ENCODE measurements around the gene DIRAS2. TPM values are rescaled to one million over a fixed set of nuclear protein-coding genes. Genes with fewer than 3 reads are reported as not detected.

Gene DIRAS2
- polyA plus RNA-seq, 1 experiment, result not detected

- H3K27me3 ChIP-seq (ENCODE audit: control insufficient read depth, insufficient read depth, low read length), result no peaks in the 10 kb centered on the region
- POLR2A ChIA-PET, result no interaction called here
- CTCF ChIA-PET, result no interaction called here
Measured at GRCh38 chr9:90616806-90617205, 25.8 kb downstream of the DIRAS2 start.

GRCh38 chr9:90613502-90613901 is 29.1 kb downstream of the DIRAS2 start:
- Histone ChIP-seq H3K9me3 (ENCODE audit: control insufficient read depth, insufficient read depth, low read length) (no peaks in the 10 kb centered on the region; the same call in 1 of the 2 replicates), H3K27ac (ENCODE audit: low read depth, low read length) (no peak overlapping the region), H3K27me3 (ENCODE audit: control insufficient read depth, insufficient read depth, low read length) (no peaks in the 10 kb centered on the region), H3K4me3 (ENCODE audit: low read depth, low read length) (no peak overlapping the region)
- DNase-seq (ENCODE audit: low read depth, low spot score), result no peak
- POLR2A ChIA-PET, result no interaction called here
- no peak for TF ChIP-seq CTCF (IDR thresholded peaks at IDR 0.05; ENCODE audit: low read depth, low read length)
- CTCF ChIA-PET, result no interaction called here

More at GRCh38 chr9:90616806-90617205, 25.8 kb downstream of the DIRAS2 start:
- no peak for TF ChIP-seq CTCF (IDR thresholded peaks at IDR 0.05; ENCODE audit: low read depth, low read length)
- Histone ChIP-seq H3K9me3 (ENCODE audit: control insufficient read depth, insufficient read depth, low read length) (no peaks in the 10 kb centered on the region), H3K27ac (ENCODE audit: low read depth, low read length) (no peak overlapping the region), H3K4me3 (ENCODE audit: low read depth, low read length) (no peak overlapping the region)
- DNase-seq (ENCODE audit: low read depth, low spot score), result no peak

- TF ChIP-seq CTCF (IDR thresholded peaks at IDR 0.05; ENCODE audit: low read depth, low read length), result no peak
- CTCF ChIA-PET, result no interaction called here
- Histone ChIP-seq H3K4me3 (ENCODE audit: low read depth, low read length) (no peak overlapping the region), H3K9me3 (ENCODE audit: control insufficient read depth, insufficient read depth, low read length) (no peaks in the 10 kb centered on the region; the same call in 1 of the 2 replicates), H3K27ac (ENCODE audit: low read depth, low read length) (no peak overlapping the region), H3K27me3 (ENCODE audit: control insufficient read depth, insufficient read depth, low read length) (no peaks in the 10 kb centered on the region)
- POLR2A ChIA-PET, result no interaction called here
- no peak for DNase-seq (ENCODE audit: low read depth, low spot score)
Measured at GRCh38 chr9:90612957-90613356, 29.7 kb downstream of the DIRAS2 start.

GRCh38 chr9:90611568-90611967 is 31.1 kb downstream of the DIRAS2 start:
- no peak for DNase-seq (ENCODE audit: low read depth, low spot score)
- Histone ChIP-seq H3K9me3 (ENCODE audit: control insufficient read depth, insufficient read depth, low read length) (no peaks in the 10 kb centered on the region; the same call in 1 of the 2 replicates), H3K27ac (ENCODE audit: low read depth, low read length) (no peak overlapping the region), H3K4me3 (ENCODE audit: low read depth, low read length) (no peak overlapping the region), H3K27me3 (ENCODE audit: control insufficient read depth, insufficient read depth, low read length) (no peaks in the 10 kb centered on the region)
- ChIA-PET POLR2A (no interaction called here), CTCF (no interaction called here)
- no peak for TF ChIP-seq CTCF (IDR thresholded peaks at IDR 0.05; ENCODE audit: low read depth, low read length)

GRCh38 chr9:90611121-90611520 is 31.5 kb downstream of the DIRAS2 start:
- ChIA-PET CTCF (no interaction called here), POLR2A (no interaction called here)
- no peak overlapping the region for H3K4me3 ChIP-seq (ENCODE audit: low read depth, low read length)
- no peaks in the 10 kb centered on the region; the same call in 1 of the 2 replicates for H3K9me3 ChIP-seq (ENCODE audit: control insufficient read depth, insufficient read depth, low read length)
- TF ChIP-seq CTCF (IDR thresholded peaks at IDR 0.05; ENCODE audit: low read depth, low read length), result no peak
- H3K27me3 ChIP-seq (ENCODE audit: control insufficient read depth, insufficient read depth, low read length), result no peaks in the 10 kb centered on the region
- no peak for DNase-seq (ENCODE audit: low read depth, low spot score)
- no peak overlapping the region for H3K27ac ChIP-seq (ENCODE audit: low read depth, low read length)

All from AG04450 (cell line).